HEK293 (cell line): ENCODE measurements around the gene RUNX1.

ENCODE experiments used
- EGR2 ChIP-seq: fragments of 450-650 bp; formaldehyde crosslinking; IDR thresholded peaks from 2 replicates; pipeline ENCODE4 v1.5.1; 2016; ENCODE audit warnings: low read depth, missing biosample characterization, missing genetic modification characterization
- ELK4 ChIP-seq: IDR thresholded peaks from 2 replicates; pipeline ENCODE4 v1.6.1; 2011; ENCODE audit warnings: mild to moderate bottlenecking, low read depth, low read length, borderline replicate concordance
- SP2 ChIP-seq: fragments of 450-650 bp; formaldehyde crosslinking; IDR thresholded peaks from 2 replicates; pipeline ENCODE4 v1.5.1; 2016; ENCODE audit warnings: missing biosample characterization, missing genetic modification characterization
- ZBTB20 ChIP-seq: fragments of 450-650 bp; formaldehyde crosslinking; IDR thresholded peaks from 2 replicates; pipeline ENCODE4 v1.5.1; 2016; ENCODE audit warnings: missing biosample characterization, missing genetic modification characterization
- ZBTB21 ChIP-seq: fragments of 450-650 bp; formaldehyde crosslinking; IDR thresholded peaks from 2 replicates; pipeline ENCODE4 v1.5.1; 2017; ENCODE audit warnings: missing biosample characterization, missing genetic modification characterization
- ZBTB49 ChIP-seq: fragments of 450-650 bp; formaldehyde crosslinking; IDR thresholded peaks from 2 replicates; pipeline ENCODE4 v1.5.1; 2016; ENCODE audit warnings: missing biosample characterization, missing genetic modification characterization, low read depth
- ZNF132 ChIP-seq: fragments of 450-650 bp; formaldehyde crosslinking; IDR thresholded peaks from 2 replicates; pipeline ENCODE4 v1.5.1; 2017; ENCODE audit warnings: missing biosample characterization, missing genetic modification characterization, borderline replicate concordance
- ZNF148 ChIP-seq: fragments of 450-650 bp; formaldehyde crosslinking; IDR thresholded peaks from 2 replicates; pipeline ENCODE4 v1.5.0; 2017; ENCODE audit warnings: missing biosample characterization, missing genetic modification characterization, borderline replicate concordance
- ZNF155 ChIP-seq: fragments of 450-650 bp; formaldehyde crosslinking; IDR thresholded peaks from 2 replicates; pipeline ENCODE4 v1.5.1; 2016; ENCODE audit warnings: missing biosample characterization, missing genetic modification characterization
- ZNF221 ChIP-seq: fragments of 450-650 bp; formaldehyde crosslinking; IDR thresholded peaks from 2 replicates; pipeline ENCODE4 v1.5.1; 2017; ENCODE audit warnings: missing biosample characterization, missing genetic modification characterization, borderline replicate concordance
- ZNF366 ChIP-seq: fragments of 450-650 bp; formaldehyde crosslinking; conservative IDR thresholded peaks from 2 replicates; pipeline ENCODE4 v1.5.1; 2016; ENCODE audit warnings: missing biosample characterization, missing genetic modification characterization
- ZNF37A ChIP-seq: fragments of 450-650 bp; IDR thresholded peaks from 2 replicates; pipeline ENCODE4 v1.5.1; 2018; ENCODE audit warnings: missing biosample characterization, missing genetic modification characterization
- ZNF510 ChIP-seq: fragments of 450-650 bp; formaldehyde crosslinking; IDR thresholded peaks from 2 replicates; pipeline ENCODE4 v1.5.1; 2018; ENCODE audit warnings: mild to moderate bottlenecking, missing genetic modification characterization, missing biosample characterization; ENCODE audit not compliant: insufficient replicate concordance
- ZNF518A ChIP-seq: fragments of 450-650 bp; formaldehyde crosslinking; conservative IDR thresholded peaks from 2 replicates; pipeline ENCODE4 v1.5.1; 2016; ENCODE audit warnings: low read depth, missing biosample characterization, missing genetic modification characterization
- ZNF521 ChIP-seq: fragments of 450-650 bp; formaldehyde crosslinking; IDR thresholded peaks from 2 replicates; pipeline ENCODE4 v1.5.1; 2017; ENCODE audit warnings: missing biosample characterization, mild to moderate bottlenecking, missing genetic modification characterization
- ZNF585B ChIP-seq: fragments of 450-650 bp; formaldehyde crosslinking; IDR thresholded peaks from 2 replicates; pipeline ENCODE4 v1.5.1; 2016; ENCODE audit warnings: missing biosample characterization, missing genetic modification characterization
- ZNF621 ChIP-seq: fragments of 450-650 bp; formaldehyde crosslinking; IDR thresholded peaks from 2 replicates; pipeline ENCODE4 v1.5.1; 2017; ENCODE audit warnings: missing biosample characterization, missing genetic modification characterization
- ZNF670 ChIP-seq: fragments of 450-650 bp; formaldehyde crosslinking; IDR thresholded peaks from 2 replicates; pipeline ENCODE4 v1.5.1; 2016; ENCODE audit warnings: missing biosample characterization, missing genetic modification characterization, low read depth
- ZNF701 ChIP-seq: fragments of 450-650 bp; formaldehyde crosslinking; IDR thresholded peaks from 2 replicates; pipeline ENCODE4 v1.5.1; 2016; ENCODE audit warnings: missing biosample characterization, missing genetic modification characterization
- ZNF707 ChIP-seq: fragments of 450-650 bp; formaldehyde crosslinking; IDR thresholded peaks from 2 replicates; pipeline ENCODE4 v1.5.1; 2016; ENCODE audit warnings: missing biosample characterization, missing genetic modification characterization
- ZNF843 ChIP-seq: fragments of 450-650 bp; formaldehyde crosslinking; IDR thresholded peaks from 2 replicates; pipeline ENCODE4 v1.5.1; 2016; ENCODE audit warnings: missing biosample characterization, missing genetic modification characterization
- TF ChIP-seq, protein P1 (sequence below): fragments of 450-650 bp; IDR thresholded peaks from 2 replicates; pipeline ENCODE4 v1.5.1; 2018; ENCODE audit warnings: missing biosample characterization, mild to moderate bottlenecking, missing genetic modification characterization
- TF ChIP-seq, protein P2 (sequence below): fragments of 450-650 bp; formaldehyde crosslinking; optimal IDR thresholded peaks from 2 replicates; pipeline ENCODE3; 2016; ENCODE audit warnings: missing biosample characterization, mild to moderate bottlenecking, missing genetic modification characterization

The RUNX1 gene

DNA sequence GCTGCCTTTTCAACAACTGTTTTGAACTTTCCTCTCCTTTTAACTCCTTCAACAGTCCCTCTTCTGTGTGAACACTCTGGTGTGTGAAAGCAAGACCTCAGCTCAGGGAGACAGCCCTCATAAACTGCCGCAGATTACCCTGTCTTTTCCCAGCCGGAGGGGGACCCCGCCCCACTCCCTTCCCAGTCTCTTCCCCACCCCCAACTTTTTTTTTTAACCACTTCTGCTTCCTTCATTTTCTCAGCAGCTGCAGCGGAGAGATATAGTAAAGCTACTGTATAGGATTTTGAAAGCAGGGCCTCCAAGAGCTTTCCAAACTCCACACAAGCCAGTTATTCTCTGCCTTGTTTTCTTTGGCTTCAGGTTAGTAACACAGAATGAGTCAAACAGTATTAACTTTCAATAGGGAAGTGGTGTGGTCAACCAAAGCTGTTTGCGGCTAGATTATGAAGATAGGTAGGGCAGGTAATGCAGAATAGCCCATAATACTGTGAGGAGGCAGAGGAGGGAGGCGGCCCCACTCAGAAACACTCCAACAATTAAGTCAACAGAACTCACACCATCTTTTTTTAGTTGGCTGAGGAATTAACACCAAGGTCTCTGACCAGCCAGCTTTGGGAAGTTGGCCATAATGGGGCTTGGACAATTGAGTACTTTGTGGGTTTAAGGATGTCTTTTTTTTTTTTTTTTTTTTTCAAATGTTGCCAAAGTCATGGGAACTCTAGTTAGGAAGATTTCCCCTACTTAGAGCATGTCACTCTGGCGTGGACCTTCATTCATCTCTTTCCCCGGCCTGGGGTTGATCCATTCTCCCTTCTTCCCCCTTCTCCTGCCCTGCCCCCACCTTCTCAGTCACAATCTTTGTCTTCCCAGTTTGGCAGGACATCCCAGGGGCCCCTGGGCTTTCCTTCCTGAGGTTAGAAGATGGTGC, 203.3 kb downstream of the RUNX1 start (continued):
- peak; percentile 42; the same call in 1 of the 2 replicates for TF ChIP-seq ZNF518A (tag by site-specific recombination)
- no peak for TF ChIP-seq ZNF510 (tag by site-specific recombination)
- TF ChIP-seq ZNF585B (tag by site-specific recombination) = no peak
- TF ChIP-seq, protein P1, sequence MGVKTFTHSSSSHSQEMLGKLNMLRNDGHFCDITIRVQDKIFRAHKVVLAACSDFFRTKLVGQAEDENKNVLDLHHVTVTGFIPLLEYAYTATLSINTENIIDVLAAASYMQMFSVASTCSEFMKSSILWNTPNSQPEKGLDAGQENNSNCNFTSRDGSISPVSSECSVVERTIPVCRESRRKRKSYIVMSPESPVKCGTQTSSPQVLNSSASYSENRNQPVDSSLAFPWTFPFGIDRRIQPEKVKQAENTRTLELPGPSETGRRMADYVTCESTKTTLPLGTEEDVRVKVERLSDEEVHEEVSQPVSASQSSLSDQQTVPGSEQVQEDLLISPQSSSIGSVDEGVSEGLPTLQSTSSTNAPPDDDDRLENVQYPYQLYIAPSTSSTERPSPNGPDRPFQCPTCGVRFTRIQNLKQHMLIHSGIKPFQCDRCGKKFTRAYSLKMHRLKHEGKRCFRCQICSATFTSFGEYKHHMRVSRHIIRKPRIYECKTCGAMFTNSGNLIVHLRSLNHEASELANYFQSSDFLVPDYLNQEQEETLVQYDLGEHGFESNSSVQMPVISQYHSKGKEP (tag by site-specific recombination) = peak; percentile 97
- TF ChIP-seq ZNF701 = no peak
- TF ChIP-seq EGR2 (tag by site-specific recombination) = peak; percentile 55
- TF ChIP-seq ZNF621 = no peak
- TF ChIP-seq ZNF670 = no peak
- TF ChIP-seq, protein P2, sequence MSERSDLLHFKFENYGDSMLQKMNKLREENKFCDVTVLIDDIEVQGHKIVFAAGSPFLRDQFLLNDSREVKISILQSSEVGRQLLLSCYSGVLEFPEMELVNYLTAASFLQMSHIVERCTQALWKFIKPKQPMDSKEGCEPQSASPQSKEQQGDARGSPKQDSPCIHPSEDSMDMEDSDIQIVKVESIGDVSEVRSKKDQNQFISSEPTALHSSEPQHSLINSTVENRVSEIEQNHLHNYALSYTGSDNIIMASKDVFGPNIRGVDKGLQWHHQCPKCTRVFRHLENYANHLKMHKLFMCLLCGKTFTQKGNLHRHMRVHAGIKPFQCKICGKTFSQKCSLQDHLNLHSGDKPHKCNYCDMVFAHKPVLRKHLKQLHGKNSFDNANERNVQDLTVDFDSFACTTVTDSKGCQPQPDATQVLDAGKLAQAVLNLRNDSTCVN (tag by site-specific recombination) = no peak
- peak; percentile 97 for TF ChIP-seq ZNF843 (tag by site-specific recombination)
- no peak for TF ChIP-seq ZNF521 (tag by site-specific recombination)
- no peak for TF ChIP-seq ELK4
- no peak for TF ChIP-seq SP2 (tag by site-specific recombination)
- no peak for TF ChIP-seq ZNF132 (tag by site-specific recombination)
- no peak for TF ChIP-seq ZBTB20 (tag by site-specific recombination)
- peak; percentile 91 for TF ChIP-seq ZNF366 (tag by site-specific recombination)
- TF ChIP-seq ZNF37A (tag by site-specific recombination) = no peak
- TF ChIP-seq ZBTB21 (tag by site-specific recombination) = peak; percentile 83
- TF ChIP-seq ZNF221 (tag by site-specific recombination) = no peak
- TF ChIP-seq ZBTB49 (tag by site-specific recombination) = no peak
- no peak for TF ChIP-seq ZNF148 (tag by site-specific recombination)
- TF ChIP-seq ZNF155 = no peak
- TF ChIP-seq ZNF707 (tag by site-specific recombination) = no peak
